Limb (tissue), 2 donors: ENCODE measurements around the gene HIGD1B.
A peak's percentile ranks its signal among the peaks of the same experiment; 100 is the strongest.

Source experiments
- DNase-seq, 2 donors: peaks; one replicate each; pipeline ENCODE4 v3.0.0-alpha.2; 2016; ENCODE audit errors: extremely low spot score in 2 of 2

Gene HIGD1B

DNA sequence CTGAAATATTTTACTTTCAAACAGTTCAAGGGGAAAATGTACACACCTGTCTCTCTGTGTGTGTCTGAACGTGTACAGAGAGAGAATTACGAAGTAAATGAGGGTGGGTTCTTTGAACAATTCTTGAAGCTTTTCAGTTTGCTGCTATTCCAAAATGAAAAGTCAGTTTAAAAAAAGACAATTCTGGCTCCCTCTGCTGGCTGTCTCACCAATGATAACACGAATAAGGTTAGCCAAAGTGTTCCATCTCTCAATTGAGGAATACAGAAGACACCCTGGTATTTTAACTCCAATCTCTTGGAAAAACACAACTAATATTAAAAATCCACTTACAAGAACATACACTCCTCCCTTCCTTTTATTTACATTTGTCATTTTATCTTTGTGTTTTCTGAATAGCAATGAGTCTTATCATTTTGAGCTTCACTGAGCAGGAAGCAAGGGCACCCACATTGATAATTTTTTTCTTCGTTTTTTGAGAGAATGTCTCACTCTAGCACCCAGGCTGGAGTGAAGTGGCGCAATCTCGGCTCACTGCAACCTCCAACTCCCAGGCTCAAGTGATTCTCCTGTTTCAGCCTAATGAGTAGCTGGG lies 31.0 kb downstream of the HIGD1B start:
- DNase-seq, result peak; percentile 43 to 44

DNA sequence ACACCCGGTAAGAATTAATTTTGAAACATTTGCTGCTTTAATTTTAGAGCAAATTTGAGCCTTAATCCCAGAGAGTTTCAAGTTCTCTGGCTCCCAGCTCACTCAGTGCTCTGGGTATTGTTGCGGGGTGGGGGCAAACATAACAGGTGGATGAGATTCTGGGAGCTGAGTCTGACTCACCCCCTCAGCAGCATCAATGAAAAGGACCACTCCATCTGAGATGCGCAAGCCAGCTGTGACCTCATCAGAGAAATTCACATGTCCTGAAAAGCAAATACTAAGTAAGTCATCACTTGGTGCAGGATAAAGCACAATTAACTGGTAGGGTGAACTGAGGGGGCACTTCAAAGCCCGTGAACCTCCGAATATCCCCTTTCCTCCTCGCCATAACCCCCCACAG lies 31.7 kb downstream of the HIGD1B start:
- DNase-seq, result no peak

DNA sequence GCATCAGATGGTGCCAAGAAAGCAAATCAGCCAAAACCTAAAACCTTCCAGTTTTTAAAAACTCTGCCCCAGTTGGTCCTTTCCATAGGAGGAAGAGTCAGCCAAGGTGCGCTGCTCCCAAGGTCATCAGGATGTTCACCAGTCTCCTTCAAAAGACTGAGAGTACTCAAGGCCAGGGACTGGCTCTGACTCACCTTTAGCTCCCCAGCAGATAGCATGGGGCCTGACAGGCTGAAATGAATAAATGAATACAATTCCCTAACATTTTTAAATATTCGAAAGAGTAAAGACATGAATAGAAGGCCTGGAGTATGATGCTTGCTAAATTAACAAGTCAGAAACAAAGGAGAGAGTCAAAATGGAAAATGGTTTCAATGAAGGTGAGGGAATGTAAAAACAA lies 32.4 kb downstream of the HIGD1B start:
- no peak for DNase-seq

DNA sequence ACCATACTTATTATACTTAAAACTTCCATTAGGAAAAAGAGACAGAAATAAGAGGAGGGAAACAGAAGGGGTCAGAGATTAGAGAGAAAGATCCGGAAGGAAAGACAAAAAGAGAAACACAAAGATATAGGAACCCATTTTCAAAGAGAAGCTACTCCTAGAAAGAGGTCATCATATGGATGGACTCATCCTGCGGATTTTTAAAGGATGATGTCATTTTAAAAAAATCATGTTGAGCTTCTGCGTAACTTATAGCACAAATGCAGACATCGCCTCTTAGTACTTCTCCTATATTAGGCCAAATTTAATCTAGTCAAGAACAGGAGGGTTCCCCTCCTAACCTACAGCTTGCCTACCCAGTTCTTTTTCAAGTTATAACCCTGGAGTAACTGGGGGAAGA lies 33.5 kb downstream of the HIGD1B start:
- DNase-seq, result no peak

DNA sequence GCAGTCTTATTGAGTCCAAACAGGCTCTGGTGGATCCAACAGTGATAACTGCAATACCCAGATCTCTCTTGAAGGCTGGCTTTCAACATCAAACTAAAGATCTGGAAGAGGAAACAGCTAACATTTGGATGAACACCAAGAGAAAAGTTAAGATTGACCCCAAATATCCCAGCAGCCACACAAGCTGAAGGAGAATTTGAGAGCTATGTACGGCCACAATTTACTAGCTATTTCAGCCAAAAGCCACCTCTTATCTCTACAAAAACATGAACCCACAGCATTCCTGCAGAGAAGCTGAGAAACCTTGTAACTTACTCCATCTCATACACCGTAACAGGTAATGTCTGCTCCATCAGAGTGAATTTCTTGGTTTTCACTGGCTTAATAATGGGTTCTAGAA lies 37.3 kb downstream of the HIGD1B start:
- no peak for DNase-seq

DNA sequence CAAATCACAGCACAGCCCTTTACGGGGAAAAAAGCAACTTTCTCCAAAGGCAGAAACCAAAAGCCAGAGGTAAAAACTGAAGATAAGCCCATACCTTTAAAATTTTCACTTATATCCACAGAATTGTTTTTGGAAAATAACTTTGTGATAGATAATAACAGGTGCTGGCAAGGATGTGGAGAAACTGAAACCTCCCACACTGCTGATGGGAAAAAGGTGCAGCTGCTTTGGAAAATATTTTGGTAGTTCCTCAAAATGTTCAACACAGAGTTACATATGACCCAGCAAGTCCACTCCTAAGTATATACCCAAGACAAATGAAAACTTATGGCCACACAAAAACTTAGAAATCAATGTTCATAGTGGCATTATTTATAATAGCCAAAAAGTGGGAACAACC lies 39.3 kb downstream of the HIGD1B start:
- DNase-seq, result no peak

DNA sequence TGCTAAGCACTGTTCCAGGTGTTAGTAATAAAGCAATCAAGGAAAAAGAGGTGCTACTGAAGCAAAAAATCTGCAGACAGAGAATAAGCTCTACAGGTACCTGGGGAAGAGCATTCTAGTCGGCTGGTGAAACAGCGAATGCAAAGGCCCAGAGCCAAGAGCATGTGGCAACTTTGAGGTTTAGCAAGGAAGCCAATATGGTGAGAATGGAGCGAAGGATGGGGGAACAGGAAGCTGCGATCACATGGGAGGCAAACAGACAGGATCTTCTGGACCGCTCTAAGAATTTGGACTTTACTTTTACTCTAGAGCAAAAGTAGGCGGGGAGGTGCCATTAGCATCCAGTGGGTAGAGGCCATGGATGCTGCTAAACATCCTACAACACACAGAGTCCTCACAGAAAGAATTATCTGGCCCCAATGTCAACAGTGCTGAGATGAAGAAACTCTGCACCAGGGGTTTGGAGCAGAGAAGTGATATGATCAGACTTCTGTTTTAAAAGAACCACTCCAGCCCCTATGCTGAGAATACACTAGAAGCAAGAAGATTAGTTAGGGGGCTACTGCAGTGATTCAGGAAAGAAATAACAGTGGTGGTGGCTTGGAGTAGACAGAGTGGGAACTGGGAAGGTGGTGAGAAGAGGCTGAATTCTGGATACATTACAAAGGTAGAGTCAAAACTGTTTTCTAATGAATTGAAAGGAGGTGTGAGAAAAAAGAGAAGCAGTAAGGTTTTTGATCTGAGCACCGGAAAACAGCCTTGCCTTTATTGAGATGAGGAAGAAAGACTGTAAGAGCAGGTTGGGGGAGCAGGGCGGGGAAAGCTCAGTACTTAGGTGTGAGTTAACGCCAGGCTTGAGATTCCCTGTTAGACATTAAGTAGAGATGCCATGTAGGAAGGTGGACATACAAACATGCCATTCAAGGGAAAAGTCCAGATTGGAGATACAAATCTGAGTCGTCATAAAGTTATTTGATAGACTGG lies 40.6 kb downstream of the HIGD1B start:
- no peak for DNase-seq

DNA sequence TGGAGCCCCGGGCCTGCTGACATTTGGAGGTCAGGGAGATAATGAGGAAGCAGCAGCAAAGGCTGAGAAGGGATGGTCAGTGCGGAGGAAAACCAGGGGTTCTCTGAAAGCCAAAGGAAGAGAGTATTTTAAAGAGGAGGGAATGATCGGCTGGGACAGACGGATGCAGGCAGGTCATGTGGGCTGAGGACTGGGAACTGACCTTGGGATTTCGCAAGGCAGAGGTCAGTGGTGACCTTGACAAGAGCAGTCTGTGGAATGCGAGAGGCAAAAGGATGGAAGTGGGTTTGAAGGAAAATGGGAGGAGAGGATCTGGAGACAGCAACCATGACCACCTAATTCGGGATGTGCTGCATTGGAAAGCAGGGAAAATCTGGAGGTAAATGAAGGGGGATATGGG lies 41.3 kb downstream of the HIGD1B start:
- DNase-seq, result no peak

DNA sequence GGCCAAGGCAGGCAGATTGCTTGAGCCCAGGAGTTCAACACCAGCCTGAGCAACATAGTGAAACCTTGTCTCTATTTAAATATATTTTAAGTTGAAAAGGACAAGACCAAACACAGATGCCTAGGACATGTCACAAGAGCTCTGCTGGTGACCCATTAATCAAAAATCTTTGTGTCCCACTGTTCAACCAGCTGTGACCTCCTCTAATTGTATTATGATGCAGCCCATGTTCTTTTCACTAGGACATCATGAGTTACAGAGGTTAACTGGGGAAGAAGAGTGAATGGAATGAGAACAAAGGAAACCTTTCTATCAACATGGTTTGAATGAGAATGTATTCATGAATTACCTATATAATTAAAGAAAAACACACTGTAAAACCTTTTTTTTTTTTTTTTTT lies 44.6 kb downstream of the HIGD1B start:
- DNase-seq, result no peak

DNA sequence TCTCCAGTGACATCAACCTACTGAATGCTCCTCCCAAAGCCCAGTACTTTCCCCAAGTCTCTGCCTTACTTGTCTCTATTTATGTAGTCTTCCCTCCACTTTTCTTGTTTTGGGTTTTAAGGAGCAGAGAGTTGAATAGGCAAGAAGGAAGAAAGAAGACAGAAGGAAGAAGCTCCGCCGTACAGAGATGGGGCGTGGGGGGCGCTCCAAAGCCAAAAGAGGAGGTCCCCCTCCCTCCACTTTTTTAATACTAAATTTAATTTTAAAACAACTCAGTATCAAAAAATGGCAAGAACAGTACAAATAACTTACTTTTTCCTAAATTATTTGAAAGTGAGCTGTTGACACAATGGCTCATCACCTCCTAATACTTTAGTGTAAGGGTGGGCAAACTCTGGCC lies 47.0 kb downstream of the HIGD1B start:
- DNase-seq, result no peak

DNA sequence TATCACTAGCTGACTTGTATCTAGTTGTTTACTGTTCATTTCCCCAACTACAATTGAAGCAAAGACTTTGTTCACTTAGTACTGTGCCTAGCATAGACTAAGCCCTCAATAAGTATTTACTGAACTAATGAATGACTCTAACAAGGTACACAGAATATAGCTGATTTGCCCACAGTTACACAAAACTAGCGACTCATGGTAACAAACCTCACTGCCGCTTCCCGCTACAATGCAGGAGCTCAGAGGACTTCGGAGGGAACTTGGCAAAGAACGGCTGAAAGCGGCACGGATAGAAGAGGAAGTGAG lies 51.0 kb downstream of the HIGD1B start:
- DNase-seq, result no peak

DNA sequence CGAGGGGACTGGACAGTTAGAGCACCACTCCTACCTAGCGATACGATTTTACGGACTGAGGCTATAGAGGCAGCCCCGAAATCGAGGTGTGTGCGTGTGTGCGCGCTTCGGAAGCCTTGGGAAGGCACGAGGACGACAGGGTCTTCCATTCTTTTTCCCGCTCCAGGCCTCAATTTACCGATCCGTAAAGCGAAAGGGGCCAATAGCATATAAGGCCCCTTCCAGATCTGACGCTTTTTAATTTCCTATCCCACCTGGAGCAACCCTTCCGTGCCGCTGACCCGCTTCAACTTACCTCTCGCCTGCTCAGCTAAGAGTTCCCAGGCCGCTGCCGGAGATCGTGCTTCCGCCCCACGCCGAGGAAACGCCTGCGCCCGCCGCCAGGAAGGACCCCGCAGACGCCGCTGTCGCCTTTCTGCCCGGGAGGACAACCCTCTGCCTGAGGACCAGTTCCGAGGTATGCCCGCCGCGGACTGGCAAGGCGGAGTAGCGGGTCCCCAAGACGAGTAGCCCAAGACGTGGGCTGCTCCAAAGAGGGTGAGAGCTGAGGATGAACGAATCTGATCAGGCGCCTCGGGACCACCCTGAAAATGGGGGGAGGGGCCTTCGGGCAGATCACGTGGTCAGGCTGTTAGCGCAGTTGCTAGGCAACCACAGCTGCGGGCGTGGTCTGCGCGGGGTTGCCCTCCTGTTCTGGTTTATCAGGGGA lies 51.5 kb downstream of the HIGD1B start, which contains the start of gene EFTUD2:
EFTUD2 (minus strand) TSS at position 372 of the 709 bp plus-strand sequence. CDS start 4,924 bp downstream, outside the sequence.
- DNase-seq, result peak; percentile 95 to 98
